Measurements from ENCODE around the gene SLC22A3.

- no peak for TF ChIP-seq NFRKB (IDR thresholded peaks at IDR 0.05)
- no peak for TF ChIP-seq ELF4 (IDR thresholded peaks at IDR 0.05)
- TF ChIP-seq TARDBP (IDR thresholded peaks at IDR 0.05): no peak
- no peak for TF ChIP-seq SUZ12 (IDR thresholded peaks at IDR 0.05)
- TF ChIP-seq PKNOX1 (IDR thresholded peaks at IDR 0.05): no peak
- TF ChIP-seq FOXM1 (IDR thresholded peaks at IDR 0.05; ENCODE audit: borderline replicate concordance): no peak
- TF ChIP-seq ZNF384 (IDR thresholded peaks at IDR 0.05): no peak
- no peak for TF ChIP-seq FOXA1 (IDR thresholded peaks at IDR 0.05)
- TF ChIP-seq LEF1 (IDR thresholded peaks at IDR 0.05; ENCODE audit: borderline replicate concordance): no peak
- TF ChIP-seq SP1 (IDR thresholded peaks at IDR 0.05): no peak
Observed at GRCh38 chr6:160337301-160337700, 10.9 kb upstream of the SLC22A3 start.
